GM21360 (cell line): ENCODE measurements around the gene GRM8.
"Not testable (repeated sequence)": the region's sequence is repeated elsewhere in the genome, so short reads cannot be mapped to it uniquely, and the experiment has no call there.

Source experiments
- ATAC-seq: cut with Tn5 transposase; IDR thresholded peaks from one replicate; pipeline ENCODE4 v1.9.1; 2021; ENCODE audit warnings: mild to moderate bottlenecking, moderate library complexity; ENCODE audit not compliant: unreplicated experiment

The GRM8 gene

GRCh38 chr7:126940723-126941307 is 311.9 kb downstream of the GRM8 start:
- no peak for ATAC-seq

- ATAC-seq, result no peak
Measured at GRCh38 chr7:126937171-126937570, 315.6 kb downstream of the GRM8 start.

- no peak for ATAC-seq
Measured at GRCh38 chr7:126931581-126931980, 321.2 kb downstream of the GRM8 start.

GRCh38 chr7:126930166-126930565 is 322.6 kb downstream of the GRM8 start:
- no peak for ATAC-seq

- no peak for ATAC-seq
Measured at GRCh38 chr7:126924477-126924876, 328.3 kb downstream of the GRM8 start.

- ATAC-seq, result not testable (repeated sequence)
Measured at GRCh38 chr7:126911627-126912026, 341.1 kb downstream of the GRM8 start.

GRCh38 chr7:126908564-126908963 is 344.2 kb downstream of the GRM8 start:
- ATAC-seq, result not testable (repeated sequence)

GRCh38 chr7:126907657-126908056 is 345.1 kb downstream of the GRM8 start:
- ATAC-seq, result not testable (repeated sequence)

GRCh38 chr7:126905255-126905654 is 347.5 kb downstream of the GRM8 start:
- not testable (repeated sequence) for ATAC-seq

- ATAC-seq, result not testable (repeated sequence)
Measured at GRCh38 chr7:126901041-126901765, 351.5 kb downstream of the GRM8 start.

GRCh38 chr7:126887980-126888379 is 364.8 kb downstream of the GRM8 start:
- not testable (repeated sequence) for ATAC-seq

- ATAC-seq, result not testable (repeated sequence)
Measured at GRCh38 chr7:126887560-126887959, 365.2 kb downstream of the GRM8 start.

GRCh38 chr7:126882730-126883129 is 370.0 kb downstream of the GRM8 start:
- not testable (repeated sequence) for ATAC-seq

GRCh38 chr7:126881908-126882307 is 370.8 kb downstream of the GRM8 start:
- ATAC-seq, result not testable (repeated sequence)

- ATAC-seq, result no peak
Measured at GRCh38 chr7:126881315-126881714, 371.4 kb downstream of the GRM8 start.

GRCh38 chr7:126876536-126876935 is 376.2 kb downstream of the GRM8 start:
- not testable (repeated sequence) for ATAC-seq

- peak; percentile 76 for ATAC-seq
Measured at GRCh38 chr7:126856691-126857291, 395.9 kb downstream of the GRM8 start.

GRCh38 chr7:126845331-126845730 is 407.4 kb downstream of the GRM8 start:
- ATAC-seq, result no peak

- no peak for ATAC-seq
Measured at GRCh38 chr7:126843883-126844282, 408.9 kb downstream of the GRM8 start.

GRCh38 chr7:126843336-126843735 is 409.4 kb downstream of the GRM8 start:
- ATAC-seq, result no peak

GRCh38 chr7:126842451-126842850 is 410.3 kb downstream of the GRM8 start:
- no peak for ATAC-seq

- no peak for ATAC-seq
Measured at GRCh38 chr7:126840869-126841268, 411.9 kb downstream of the GRM8 start.
